H1 (cell line): ENCODE data around the gene ABHD17B. TPM values are rescaled to one million over a fixed set of nuclear protein-coding genes. Genes with fewer than 3 reads are reported as not detected.

Experiments used
- CTCF ChIA-PET: fragments of 300-600 bp; sonication (Branson Sonifier 250); formaldehyde crosslinking; loops from one replicate; lab custom pipeline; 2021; ENCODE audit not compliant: partially characterized antibody; lab: Charles Lee
- POLR2A ChIA-PET: fragments of 300-600 bp; sonication (Branson Sonifier 250); formaldehyde crosslinking; loops from one replicate; lab custom pipeline; 2021; ENCODE audit warnings: inconsistent platforms; ENCODE audit not compliant: partially characterized antibody; lab: Charles Lee
- DNase-seq, 2 experiments: peaks; one replicate each; pipeline versions ENCODE4 v3.0.0 to v3.0.0-alpha.2; 2010 to 2022; ENCODE audit warnings: low spot score in 2 of 2, low read depth in 1 of 2, mixed read lengths in 1 of 2
- FAIRE-seq: peaks from 2 replicates; lab custom pipeline; 2011; peaks lifted over from hg19 to GRCh38; lab: Jason Lieb, UNC
- H2AFZ ChIP-seq: 2 replicates; pipeline ENCODE4 v1.8.1; 2012; ENCODE audit warnings: low read length, inconsistent platforms
- H2AK5ac ChIP-seq: 2 replicates; pipeline ENCODE4 v1.6.1; 2013; ENCODE audit warnings: low read depth, low read length
- H2BK120ac ChIP-seq: replicated peaks from 2 replicates; pipeline ENCODE3; 2013; ENCODE audit warnings: low read depth, low read length, inconsistent platforms
- H2BK12ac ChIP-seq: 2 replicates; pipeline ENCODE4 v1.6.1; 2013; ENCODE audit warnings: low read depth, low read length
- H2BK15ac ChIP-seq: 2 replicates; pipeline ENCODE4 v1.6.1; 2013; ENCODE audit warnings: low read length
- H2BK20ac ChIP-seq: 2 replicates; pipeline ENCODE4 v1.6.1; 2013; ENCODE audit warnings: low read length
- H2BK5ac ChIP-seq: 2 replicates; pipeline ENCODE4 v1.6.1; 2013; ENCODE audit warnings: low read depth, low read length
- H3K14ac ChIP-seq: 2 replicates; pipeline ENCODE4 v1.6.1; 2013; ENCODE audit warnings: inconsistent platforms; ENCODE audit not compliant: insufficient read length
- H3K18ac ChIP-seq: 2 replicates; pipeline ENCODE4 v1.6.1; 2013; ENCODE audit warnings: low read length; ENCODE audit errors: extremely low read depth
- H3K23ac ChIP-seq: 2 replicates; pipeline ENCODE4 v1.6.1; 2013; ENCODE audit warnings: inconsistent platforms; ENCODE audit not compliant: insufficient read length
- H3K23me2 ChIP-seq: 2 replicates; pipeline ENCODE4 v1.6.1; 2013; ENCODE audit warnings: low read depth, low read length
- H3K27ac ChIP-seq: 2 replicates; pipeline ENCODE4 v1.6.1; 2011; ENCODE audit warnings: low read depth, low read length, inconsistent platforms
- H3K27me3 ChIP-seq, 4 experiments: replicated peaks in 1 of 4; 1 replicate in 1 of 4; 2 replicates in 3 of 4; pipeline versions ENCODE4 v1.6.1 to v1.8.1; 2011 to 2013; ENCODE audit warnings: low read length in 3 of 4, mild to moderate bottlenecking in 3 of 4, inconsistent platforms in 2 of 4, mixed read lengths in 2 of 4, moderate library complexity in 1 of 4; ENCODE audit not compliant: control insufficient read depth in 3 of 4, insufficient read depth in 3 of 4; ENCODE audit errors: extremely low read depth in 1 of 4
- H3K36me3 ChIP-seq, 4 experiments: 2 replicates each; pipeline versions ENCODE4 v1.6.1 to v1.8.1; 2011 to 2013; ENCODE audit warnings: mild to moderate bottlenecking in 4 of 4, low read length in 3 of 4, moderate library complexity in 2 of 4, control low read depth in 1 of 4, inconsistent platforms in 1 of 4; ENCODE audit not compliant: insufficient read depth in 4 of 4, control insufficient read depth in 2 of 4
- H3K4ac ChIP-seq: replicated peaks from 2 replicates; pipeline ENCODE3; 2013; ENCODE audit warnings: low read length, low read depth, mixed read lengths, inconsistent platforms; ENCODE audit not compliant: insufficient read length
- H3K4me1 ChIP-seq, 4 experiments: replicated peaks in 1 of 4; 1 replicate in 1 of 4; 2 replicates in 3 of 4; pipeline versions ENCODE4 v1.6.1 to v1.8.1; 2011 to 2013; ENCODE audit warnings: low read length in 3 of 4, inconsistent platforms in 2 of 4, mixed read lengths in 1 of 4; ENCODE audit not compliant: insufficient read depth in 4 of 4, control insufficient read depth in 3 of 4
- H3K4me2 ChIP-seq, 2 experiments: 2 replicates each; pipeline versions ENCODE4 v1.6.1 to v1.8.1; 2011 to 2013; ENCODE audit warnings: low read depth in 2 of 2, low read length in 2 of 2, control low read depth in 1 of 2, inconsistent platforms in 1 of 2, mild to moderate bottlenecking in 1 of 2; ENCODE audit not compliant: insufficient read depth in 1 of 2
- H3K4me3 ChIP-seq, 4 experiments: fragments of 200-600, 300-600 bp in 1 of 4; sonication (generic), shearing (Covaris generic), sonication (Bioruptor Twin) in 1 of 4; 2 replicates each; pipeline versions ENCODE4 v1.5.1 to v1.8.1; 2011 to 2016; ENCODE audit warnings: low read length in 4 of 4, low read depth in 3 of 4, control low read depth in 2 of 4, inconsistent platforms in 2 of 4, mild to moderate bottlenecking in 2 of 4, mixed read lengths in 1 of 4, moderate library complexity in 1 of 4; ENCODE audit not compliant: insufficient read depth in 2 of 4; ENCODE audit errors: extremely low read depth in 1 of 4
- H3K56ac ChIP-seq: replicated peaks from 2 replicates; pipeline ENCODE3; 2013; ENCODE audit warnings: low read depth, mild to moderate bottlenecking, mixed read lengths, low read length, inconsistent platforms; ENCODE audit not compliant: insufficient read length
- H3K79me1 ChIP-seq: 2 replicates; pipeline ENCODE4 v1.6.1; 2013; ENCODE audit warnings: low read depth, low read length, control low read depth
- H3K79me2 ChIP-seq, 2 experiments: 2 replicates each; pipeline versions ENCODE4 v1.6.1 to v1.8.1; 2012 to 2013; ENCODE audit warnings: low read length in 2 of 2, mild to moderate bottlenecking in 2 of 2, inconsistent platforms in 1 of 2; ENCODE audit not compliant: insufficient read depth in 2 of 2, control insufficient read depth in 1 of 2
- H3K9ac ChIP-seq, 4 experiments: replicated peaks in 1 of 4; 1 replicate in 1 of 4; 2 replicates in 3 of 4; pipeline versions ENCODE4 v1.6.1 to v1.8.1; 2011 to 2013; ENCODE audit warnings: low read depth in 3 of 4, low read length in 3 of 4, control low read depth in 2 of 4, mild to moderate bottlenecking in 2 of 4, moderate library complexity in 2 of 4, inconsistent platforms in 1 of 4; ENCODE audit errors: extremely low read depth in 1 of 4
- H3K9me3 ChIP-seq, 2 experiments: 2 replicates each; pipeline versions ENCODE4 v1.6.1 to v1.8.1; 2012 to 2013; ENCODE audit warnings: mild to moderate bottlenecking in 2 of 2, moderate library complexity in 2 of 2, control low read depth in 1 of 2, inconsistent platforms in 1 of 2, low read depth in 1 of 2, low read length in 1 of 2, mixed read lengths in 1 of 2; ENCODE audit not compliant: insufficient read depth in 2 of 2
- H4K20me1 ChIP-seq, 2 experiments: replicated peaks in 1 of 2; 2 replicates each; pipeline versions ENCODE3 to v1.8.1; 2011 to 2013; ENCODE audit warnings: inconsistent platforms in 2 of 2, low read length in 2 of 2, mild to moderate bottlenecking in 1 of 2; ENCODE audit not compliant: insufficient read depth in 2 of 2, control insufficient read depth in 1 of 2
- H4K5ac ChIP-seq: 2 replicates; pipeline ENCODE4 v1.6.1; 2013; ENCODE audit warnings: low read length, low read depth, mixed read lengths, inconsistent platforms; ENCODE audit not compliant: insufficient read length
- H4K8ac ChIP-seq: 2 replicates; pipeline ENCODE4 v1.8.0; 2013; ENCODE audit warnings: mild to moderate bottlenecking, moderate library complexity, low read length, inconsistent platforms; ENCODE audit not compliant: insufficient read depth; ENCODE audit errors: extremely low read depth
- H4K91ac ChIP-seq: replicated peaks from 2 replicates; pipeline ENCODE3; 2013; ENCODE audit warnings: low read length, mixed read lengths, inconsistent platforms; ENCODE audit not compliant: insufficient read length
- BCL11A ChIP-seq, 2 experiments: IDR thresholded peaks; one replicate each; pipeline ENCODE4 v1.6.1; 2011; ENCODE audit warnings: low read depth in 2 of 2, low read length in 2 of 2, mild to moderate bottlenecking in 2 of 2
- BRCA1 ChIP-seq: IDR thresholded peaks from 2 replicates; pipeline ENCODE4 v1.6.1; 2012; ENCODE audit warnings: low read depth, low read length, improper control_type of control experiment
- CBX5 ChIP-seq: fragments of 300-800, 300-1000 bp; sonication (generic); IDR thresholded peaks from 2 replicates; pipeline ENCODE4 v1.7.1; 2016; ENCODE audit warnings: antibody characterized with exemption, low read length, low read depth
- HDAC2 ChIP-seq, 2 experiments: fragments of 300-600 bp in 1 of 2; sonication (generic) in 1 of 2; IDR thresholded peaks; 2 replicates each; pipeline ENCODE4 v1.6.1; 2011 to 2012; ENCODE audit warnings: low read depth in 2 of 2, low read length in 2 of 2, mild to moderate bottlenecking in 2 of 2, moderate library complexity in 2 of 2, borderline replicate concordance in 1 of 2, inconsistent platforms in 1 of 2
- JUN ChIP-seq: IDR thresholded peaks from 2 replicates; pipeline ENCODE4 v1.6.1; 2011; ENCODE audit warnings: low read depth, mild to moderate bottlenecking, improper control_type of control experiment, low read length
- KDM5A ChIP-seq: fragments of 200-600 bp; IDR thresholded peaks from 2 replicates; pipeline ENCODE4 v1.7.1; 2012; ENCODE audit warnings: mild to moderate bottlenecking, low read length, inconsistent platforms, mixed read lengths
- NRF1 ChIP-seq: IDR thresholded peaks from 2 replicates; pipeline ENCODE4 v1.6.1; 2011; ENCODE audit warnings: mild to moderate bottlenecking, low read depth, low read length, improper control_type of control experiment
- SIX5 ChIP-seq: IDR thresholded peaks from 2 replicates; pipeline ENCODE4 v1.6.1; 2011; ENCODE audit warnings: mild to moderate bottlenecking, low read depth, low read length
- SP1 ChIP-seq: IDR thresholded peaks from 2 replicates; pipeline ENCODE4 v1.6.1; 2011; ENCODE audit warnings: low read depth, low read length
- TAF1 ChIP-seq: IDR thresholded peaks from 2 replicates; pipeline ENCODE4 v1.6.1; 2011; ENCODE audit warnings: mild to moderate bottlenecking, low read depth, low read length
- TAF7 ChIP-seq: optimal IDR thresholded peaks from 2 replicates; pipeline ENCODE3; 2011; ENCODE audit warnings: low read depth, mild to moderate bottlenecking, inconsistent platforms, low read length, moderate library complexity, borderline replicate concordance
- TBP ChIP-seq: IDR thresholded peaks from 2 replicates; pipeline ENCODE4 v1.6.1; 2011; ENCODE audit warnings: low read depth, low read length, improper control_type of control experiment
- TCF12 ChIP-seq: IDR thresholded peaks from 2 replicates; pipeline ENCODE4 v1.6.1; 2011; ENCODE audit warnings: low read depth, mild to moderate bottlenecking, low read length
- ZNF274 ChIP-seq: IDR thresholded peaks from 2 replicates; pipeline ENCODE4 v1.7.0; 2012; ENCODE audit warnings: low read length, borderline replicate concordance; ENCODE audit errors: extremely low read depth
- polyA plus RNA-seq, 7 experiments: library from polyadenylated mRNA; depleted of rRNA in 3 of 7; stranded (reverse) in 5 of 7; unstranded in 2 of 7; fragments of >200 nt in 5 of 7; fragments of 200-250 nt in 2 of 7; gene quantifications; 1 replicate in 5 of 7; 2 replicates in 1 of 7; 4 replicates in 1 of 7; pipeline versions ENCODE4 v1.2.1 to v1.2.3, GENCODE V29; 2011 to 2013; ENCODE audit warnings: missing spikeins in 2 of 7, mixed read lengths in 2 of 7
- total RNA-seq: library from RNA; stranded (reverse); fragmentation: NEBNext Ultra II Directional; extraction: Animal tissue kit (Norgen Biotek cat#: 25700); gene quantifications from 2 replicates; pipeline ENCODE4 v1.2.1, GENCODE V29; 2021
- TF ChIP-seq, protein P1 (sequence below): IDR thresholded peaks from 2 replicates; pipeline ENCODE4 v1.6.1; 2011; ENCODE audit warnings: low read depth, mild to moderate bottlenecking, low read length; ENCODE audit not compliant: insufficient read depth

ABHD17B gene
- total and polyA plus RNA-seq, 2 of the 8 experiments (the other 6 are each of a cell fraction or from before 2014, with no cell fraction given): 37.2 to 60.8 TPM

DNA sequence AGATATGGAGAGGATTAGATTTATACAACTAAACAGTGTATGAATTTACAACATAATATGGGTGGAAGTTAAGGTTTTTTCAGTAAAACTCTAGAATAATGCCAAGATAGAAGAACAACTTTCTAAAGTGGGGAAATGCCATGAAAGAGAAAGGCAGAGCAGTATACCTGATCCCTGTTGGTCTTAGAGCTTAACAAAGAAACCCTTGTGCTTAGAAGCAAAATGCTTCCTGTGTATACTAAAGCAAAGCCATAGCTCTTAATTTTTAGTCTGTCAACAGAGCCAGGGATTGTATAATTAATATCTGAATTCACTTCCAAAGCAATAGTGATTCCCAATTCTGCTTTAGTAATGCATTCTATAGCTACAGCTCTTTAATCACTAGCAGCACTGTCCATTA lies 14.8 kb upstream of the ABHD17B start:
- H3K36me3 ChIP-seq: no peaks in the 10 kb centered on the region; a peak in 1 of 8 replicates
- H2BK15ac ChIP-seq: no peak overlapping the region
- no peak overlapping the region for H3K18ac ChIP-seq
- CTCF ChIA-PET: interaction anchor here (0.7 to 0.9 kb wide), 2 partner anchors 11 to 24 kb away, joined by 3 read pairs; no protein-coding TSS in a partner anchor
- no peak overlapping the region for H3K9ac ChIP-seq
- no peak overlapping the region for H3K4me3 ChIP-seq
- no peak overlapping the region for H4K8ac ChIP-seq
- DNase-seq (no peak), FAIRE-seq (no peak)
- H3K56ac ChIP-seq: no peak overlapping the region
- no peak overlapping the region for H3K4me2 ChIP-seq
- H3K79me1 ChIP-seq: no peaks in the 10 kb centered on the region; the same call in 1 of the 2 replicates
- H2BK120ac ChIP-seq: no peak overlapping the region
- no peak overlapping the region for H2AFZ ChIP-seq
- H3K27me3 ChIP-seq: no peaks in the 10 kb centered on the region
- no peaks in the 10 kb centered on the region for H3K23me2 ChIP-seq
- peaks cover 1 to 14% (median 9%) of the 10 kb centered on the region in 4 experiments; a peak in 4 of 7 replicates for H3K4me1 ChIP-seq
- peak overlapping the region; percentile 54 for H4K5ac ChIP-seq
- no peak overlapping the region for H3K27ac ChIP-seq
- peaks cover 0 to 3% of the 10 kb centered on the region in 2 experiments; a peak in 1 of 4 replicates for H3K9me3 ChIP-seq
- no peaks in the 10 kb centered on the region for H4K20me1 ChIP-seq
- H3K4ac ChIP-seq: no peak overlapping the region
- POLR2A ChIA-PET: interaction anchor here (0.6 to 4.0 kb wide), 3 partner anchors 11 to 17 kb away, joined by 3 to 25 read pairs (median 4); partner anchors contain the start of genes ABHD17B and C9orf85
- no peak overlapping the region for H3K23ac ChIP-seq
- H2BK20ac ChIP-seq: no peak overlapping the region
- H3K14ac ChIP-seq: no peak overlapping the region
- no peak overlapping the region for H2BK12ac ChIP-seq
- H3K79me2 ChIP-seq: peaks cover 3 to 79% of the 10 kb centered on the region in 2 experiments; a peak in 3 of 4 replicates
- H4K91ac ChIP-seq: no peak overlapping the region
- no peak overlapping the region for H2AK5ac ChIP-seq
- H2BK5ac ChIP-seq: no peak overlapping the region
- TF ChIP-seq SP1 (no peak), TAF1 (no peak), BCL11A (IDR thresholded peaks at IDR 0.05; ENCODE audit: low read depth in 2 of 2, low read length in 2 of 2) (no peak), JUN (no peak), ZNF274 (no peak), TBP (no peak), SIX5 (no peak), BRCA1 (no peak), NRF1 (no peak), TCF12 (no peak), CBX5 (no peak), TAF7 (no peak), HDAC2 (IDR thresholded peaks at IDR 0.05; ENCODE audit: borderline replicate concordance in 1 of 2, low read depth in 2 of 2, low read length in 2 of 2) (no peak), KDM5A (no peak)
- TF ChIP-seq, protein P1, sequence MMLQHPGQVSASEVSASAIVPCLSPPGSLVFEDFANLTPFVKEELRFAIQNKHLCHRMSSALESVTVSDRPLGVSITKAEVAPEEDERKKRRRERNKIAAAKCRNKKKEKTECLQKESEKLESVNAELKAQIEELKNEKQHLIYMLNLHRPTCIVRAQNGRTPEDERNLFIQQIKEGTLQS: no peak
